IPS-18c (cell line): ENCODE data around the gene NHEJ1.

Experiments used
- H3K4me3 ChIP-seq: 2 replicates; pipeline ENCODE4 v1.7.0; 2013; ENCODE audit warnings: low read depth, mild to moderate bottlenecking, low read length, moderate library complexity; ENCODE audit not compliant: insufficient read depth
- H3K9me3 ChIP-seq: one replicate; pipeline ENCODE4 v1.6.1; 2013; ENCODE audit warnings: mild to moderate bottlenecking, low read length, moderate library complexity; ENCODE audit not compliant: control insufficient read depth, insufficient read depth

NHEJ1 gene

GRCh38 chr2:219116776-219117646 is 43.6 kb downstream of the NHEJ1 start:
- no peak overlapping the region for H3K4me3 ChIP-seq
- no peaks in the 10 kb centered on the region for H3K9me3 ChIP-seq

- no peak overlapping the region for H3K4me3 ChIP-seq
- no peaks in the 10 kb centered on the region for H3K9me3 ChIP-seq
Observed at GRCh38 chr2:219112651-219113338, 47.8 kb downstream of the NHEJ1 start.

GRCh38 chr2:219112062-219112406 is 48.6 kb downstream of the NHEJ1 start:
- Histone ChIP-seq H3K4me3 (no peak overlapping the region), H3K9me3 (no peaks in the 10 kb centered on the region)

GRCh38 chr2:219111375-219112061 is 49.1 kb downstream of the NHEJ1 start:
- Histone ChIP-seq H3K9me3 (no peaks in the 10 kb centered on the region), H3K4me3 (no peak overlapping the region)

- H3K9me3 ChIP-seq: no peaks in the 10 kb centered on the region
- no peak overlapping the region for H3K4me3 ChIP-seq
Observed at GRCh38 chr2:219109471-219109870, 51.1 kb downstream of the NHEJ1 start.

GRCh38 chr2:219107758-219108157 is 52.9 kb downstream of the NHEJ1 start:
- H3K4me3 ChIP-seq: no peak overlapping the region
- H3K9me3 ChIP-seq: no peaks in the 10 kb centered on the region

- no peak overlapping the region for H3K4me3 ChIP-seq
- H3K9me3 ChIP-seq: no peaks in the 10 kb centered on the region
Observed at GRCh38 chr2:219106251-219106650, 54.4 kb downstream of the NHEJ1 start.

- no peak overlapping the region for H3K4me3 ChIP-seq
- peaks cover 2% of the 10 kb centered on the region for H3K9me3 ChIP-seq
Observed at GRCh38 chr2:219104107-219105035, 56.2 kb downstream of the NHEJ1 start.

GRCh38 chr2:219099329-219099728 is 61.3 kb downstream of the NHEJ1 start:
- peaks cover 2% of the 10 kb centered on the region for H3K9me3 ChIP-seq
- no peak overlapping the region for H3K4me3 ChIP-seq

GRCh38 chr2:219095406-219095935 is 65.1 kb downstream of the NHEJ1 start:
- Histone ChIP-seq H3K9me3 (peaks cover 2% of the 10 kb centered on the region), H3K4me3 (no peak overlapping the region)

GRCh38 chr2:219094171-219094570 is 66.4 kb downstream of the NHEJ1 start:
- Histone ChIP-seq H3K9me3 (no peaks in the 10 kb centered on the region), H3K4me3 (no peak overlapping the region)

GRCh38 chr2:219090436-219091299 is 69.9 kb downstream of the NHEJ1 start:
- H3K9me3 ChIP-seq: no peaks in the 10 kb centered on the region
- H3K4me3 ChIP-seq: no peak overlapping the region

GRCh38 chr2:219089330-219089729 is 71.3 kb downstream of the NHEJ1 start:
- Histone ChIP-seq H3K4me3 (no peak overlapping the region), H3K9me3 (no peaks in the 10 kb centered on the region)

- Histone ChIP-seq H3K9me3 (no peaks in the 10 kb centered on the region), H3K4me3 (no peak overlapping the region)
Observed at GRCh38 chr2:219087848-219088247, 72.8 kb downstream of the NHEJ1 start.

GRCh38 chr2:219087361-219087760 is 73.3 kb downstream of the NHEJ1 start:
- Histone ChIP-seq H3K4me3 (no peak overlapping the region), H3K9me3 (no peaks in the 10 kb centered on the region)

- Histone ChIP-seq H3K9me3 (no peaks in the 10 kb centered on the region), H3K4me3 (no peak overlapping the region)
Observed at GRCh38 chr2:219086196-219086595, 74.4 kb downstream of the NHEJ1 start.
